ENCODE results near the gene TTLL9.

The TTLL9 gene

GRCh38 chr20:31836853-31837608 lies 33.4 kb upstream of the TTLL9 start:
- DNase-seq: no peak
- no peaks in the 10 kb centered on the region for H3K36me3 ChIP-seq (ENCODE audit: control insufficient read depth in 4 of 4, insufficient read depth in 4 of 4, low read length in 3 of 4)
- peak overlapping the region in 3 of 7 experiments; percentile 22 to 37 (median 26) for H3K4me3 ChIP-seq (ENCODE audit: control insufficient read depth in 1 of 7, extremely low read depth in 1 of 7, insufficient read depth in 4 of 7, low read depth in 2 of 7, low read length in 6 of 7)
- H3K27me3 ChIP-seq (replicated peaks in 2 of 5; ENCODE audit: control insufficient read depth in 4 of 5, insufficient read depth in 5 of 5, low read length in 4 of 5): no peaks in the 10 kb centered on the region
- CTCF ChIA-PET: interaction anchor here (1.1 to 6.5 kb wide), 9 partner anchors 8 to 148 kb away, joined by 3 to 58 read pairs (median 6); partner anchors contain the start of genes FOXS1 and PDRG1
- WGBS (ENCODE audit: insufficient coverage): 85% methylated on average over 5 of the region's 5 CpGs
- POLR2A ChIA-PET: interaction anchor here (1.4 kb wide), 1 partner anchor 14 kb away, joined by 3 read pairs; no protein-coding TSS in a partner anchor
- H3K9me3 ChIP-seq (ENCODE audit: control extremely low read depth in 1 of 5, control insufficient read depth in 4 of 5, insufficient read depth in 2 of 5, low read depth in 1 of 5, low read length in 4 of 5): no peaks in the 10 kb centered on the region
- no peak overlapping the region for H3K27ac ChIP-seq (ENCODE audit: insufficient read depth in 1 of 2, low read depth in 1 of 2, low read length in 2 of 2, poor library complexity in 1 of 2, severe bottlenecking in 2 of 2)
- peaks cover 3 to 59% (median 55%) of the 10 kb centered on the region in 4 experiments for H3K4me1 ChIP-seq (ENCODE audit: control extremely low read depth in 1 of 4, control insufficient read depth in 4 of 4, insufficient read depth in 4 of 4, low read length in 3 of 4)

GRCh38 chr20:31837896-31838397 lies 32.5 kb upstream of the TTLL9 start:
- CTCF ChIA-PET: interaction anchor here (0.9 to 6.5 kb wide), 11 partner anchors 8 to 193 kb away, joined by 3 to 58 read pairs (median 4); partner anchors contain the start of gene PDRG1
- H3K27ac ChIP-seq (ENCODE audit: insufficient read depth in 1 of 2, low read depth in 1 of 2, low read length in 2 of 2, poor library complexity in 1 of 2, severe bottlenecking in 2 of 2): no peak overlapping the region
- peak in 2 of 3 donors; percentile 53 to 67 for DNase-seq
- peaks cover 3 to 61% (median 57%) of the 10 kb centered on the region in 4 experiments for H3K4me1 ChIP-seq (ENCODE audit: control extremely low read depth in 1 of 4, control insufficient read depth in 4 of 4, insufficient read depth in 4 of 4, low read length in 3 of 4)
- H3K36me3 ChIP-seq (ENCODE audit: control insufficient read depth in 4 of 4, insufficient read depth in 4 of 4, low read length in 3 of 4): no peaks in the 10 kb centered on the region
- peak overlapping the region in 1 of 7 experiments; percentile 14 for H3K4me3 ChIP-seq (ENCODE audit: control insufficient read depth in 1 of 7, extremely low read depth in 1 of 7, insufficient read depth in 4 of 7, low read depth in 2 of 7, low read length in 6 of 7)
- 60% methylated on average over 2 of the region's 3 CpGs for WGBS (ENCODE audit: insufficient coverage)
- POLR2A ChIA-PET: no interaction called here
- H3K9me3 ChIP-seq (ENCODE audit: control extremely low read depth in 1 of 5, control insufficient read depth in 4 of 5, insufficient read depth in 2 of 5, low read depth in 1 of 5, low read length in 4 of 5): no peaks in the 10 kb centered on the region
- no peaks in the 10 kb centered on the region for H3K27me3 ChIP-seq (replicated peaks in 2 of 5; ENCODE audit: control insufficient read depth in 4 of 5, insufficient read depth in 5 of 5, low read length in 4 of 5)

GRCh38 chr20:31838646-31839292 lies 31.7 kb upstream of the TTLL9 start:
- DNase-seq: peak in 1 of 3 donors; percentile 30
- no peaks in the 10 kb centered on the region for H3K36me3 ChIP-seq (ENCODE audit: control insufficient read depth in 4 of 4, insufficient read depth in 4 of 4, low read length in 3 of 4)
- H3K27me3 ChIP-seq (replicated peaks in 2 of 5; ENCODE audit: control insufficient read depth in 4 of 5, insufficient read depth in 5 of 5, low read length in 4 of 5): no peaks in the 10 kb centered on the region
- POLR2A ChIA-PET: no interaction called here
- H3K4me3 ChIP-seq (ENCODE audit: control insufficient read depth in 1 of 7, extremely low read depth in 1 of 7, insufficient read depth in 4 of 7, low read depth in 2 of 7, low read length in 6 of 7): no peak overlapping the region
- H3K9me3 ChIP-seq (ENCODE audit: control extremely low read depth in 1 of 5, control insufficient read depth in 4 of 5, insufficient read depth in 2 of 5, low read depth in 1 of 5, low read length in 4 of 5): no peaks in the 10 kb centered on the region
- H3K27ac ChIP-seq (ENCODE audit: insufficient read depth in 1 of 2, low read depth in 1 of 2, low read length in 2 of 2, poor library complexity in 1 of 2, severe bottlenecking in 2 of 2): no peak overlapping the region
- H3K4me1 ChIP-seq (ENCODE audit: control extremely low read depth in 1 of 4, control insufficient read depth in 4 of 4, insufficient read depth in 4 of 4, low read length in 3 of 4): peaks cover 3 to 59% (median 51%) of the 10 kb centered on the region in 4 experiments
- CTCF ChIA-PET: interaction anchor here (0.7 to 6.5 kb wide), 9 partner anchors 9 to 192 kb away, joined by 3 to 58 read pairs (median 4); no protein-coding TSS in a partner anchor
- 7% methylated on average over 2 of the region's 9 CpGs for WGBS (ENCODE audit: insufficient coverage)

- CTCF ChIA-PET: interaction anchor here (1.6 to 2.0 kb wide), 2 partner anchors 11 to 17 kb away, joined by 5 to 7 read pairs; no protein-coding TSS in a partner anchor
- Histone ChIP-seq H3K27me3 (replicated peaks in 2 of 5; ENCODE audit: control insufficient read depth in 4 of 5, insufficient read depth in 5 of 5, low read length in 4 of 5) (no peaks in the 10 kb centered on the region), H3K4me3 (ENCODE audit: control insufficient read depth in 1 of 7, extremely low read depth in 1 of 7, insufficient read depth in 4 of 7, low read depth in 2 of 7, low read length in 6 of 7) (no peak overlapping the region), H3K9me3 (ENCODE audit: control extremely low read depth in 1 of 5, control insufficient read depth in 4 of 5, insufficient read depth in 2 of 5, low read depth in 1 of 5, low read length in 4 of 5) (no peaks in the 10 kb centered on the region), H3K4me1 (ENCODE audit: control extremely low read depth in 1 of 4, control insufficient read depth in 4 of 4, insufficient read depth in 4 of 4, low read length in 3 of 4) (peaks cover 3 to 48% (median 40%) of the 10 kb centered on the region in 4 experiments), H3K36me3 (ENCODE audit: control insufficient read depth in 4 of 4, insufficient read depth in 4 of 4, low read length in 3 of 4) (no peaks in the 10 kb centered on the region), H3K27ac (ENCODE audit: insufficient read depth in 1 of 2, low read depth in 1 of 2, low read length in 2 of 2, poor library complexity in 1 of 2, severe bottlenecking in 2 of 2) (no peak overlapping the region)
- 91% methylated on average over 5 of the region's 5 CpGs for WGBS (ENCODE audit: insufficient coverage)
- peak in 1 of 3 donors; percentile 40 for DNase-seq
- POLR2A ChIA-PET: no interaction called here
These were observed 30.5 kb upstream of the TTLL9 start for GRCh38 chr20:31839782-31840487.

GRCh38 chr20:31840906-31841816 lies 29.3 kb upstream of the TTLL9 start:
- 96% methylated on average over 9 of the region's 15 CpGs for WGBS (ENCODE audit: insufficient coverage)
- Histone ChIP-seq H3K4me3 (ENCODE audit: control insufficient read depth in 1 of 7, extremely low read depth in 1 of 7, insufficient read depth in 4 of 7, low read depth in 2 of 7, low read length in 6 of 7) (no peak overlapping the region), H3K36me3 (ENCODE audit: control insufficient read depth in 4 of 4, insufficient read depth in 4 of 4, low read length in 3 of 4) (no peaks in the 10 kb centered on the region), H3K27me3 (replicated peaks in 2 of 5; ENCODE audit: control insufficient read depth in 4 of 5, insufficient read depth in 5 of 5, low read length in 4 of 5) (no peaks in the 10 kb centered on the region), H3K9me3 (ENCODE audit: control extremely low read depth in 1 of 5, control insufficient read depth in 4 of 5, insufficient read depth in 2 of 5, low read depth in 1 of 5, low read length in 4 of 5) (no peaks in the 10 kb centered on the region), H3K4me1 (ENCODE audit: control extremely low read depth in 1 of 4, control insufficient read depth in 4 of 4, insufficient read depth in 4 of 4, low read length in 3 of 4) (peaks cover 3 to 35% (median 28%) of the 10 kb centered on the region in 4 experiments), H3K27ac (ENCODE audit: insufficient read depth in 1 of 2, low read depth in 1 of 2, low read length in 2 of 2, poor library complexity in 1 of 2, severe bottlenecking in 2 of 2) (no peak overlapping the region)
- CTCF ChIA-PET: interaction anchor here (1.6 to 7.6 kb wide), 3 partner anchors 10 to 20 kb away, joined by 5 to 131 read pairs (median 7); partner anchors contain the start of gene MYLK2
- no peak for DNase-seq
- POLR2A ChIA-PET: interaction anchor here (0.6 kb wide), 1 partner anchor 156 kb away, joined by 3 read pairs; no protein-coding TSS in a partner anchor

GRCh38 chr20:31841928-31842327 lies 28.5 kb upstream of the TTLL9 start:
- ChIA-PET POLR2A (interaction anchor here (0.6 kb wide), 1 partner anchor 157 kb away, joined by 3 read pairs; no protein-coding TSS in a partner anchor), CTCF (interaction anchor here (1.5 to 7.6 kb wide), 4 partner anchors 8 to 21 kb away, joined by 4 to 131 read pairs (median 12); partner anchors contain the start of gene MYLK2)
- Histone ChIP-seq H3K27me3 (replicated peaks in 2 of 5; ENCODE audit: control insufficient read depth in 4 of 5, insufficient read depth in 5 of 5, low read length in 4 of 5) (no peaks in the 10 kb centered on the region), H3K36me3 (ENCODE audit: control insufficient read depth in 4 of 4, insufficient read depth in 4 of 4, low read length in 3 of 4) (no peaks in the 10 kb centered on the region), H3K4me3 (ENCODE audit: control insufficient read depth in 1 of 7, extremely low read depth in 1 of 7, insufficient read depth in 4 of 7, low read depth in 2 of 7, low read length in 6 of 7) (no peak overlapping the region), H3K27ac (ENCODE audit: insufficient read depth in 1 of 2, low read depth in 1 of 2, low read length in 2 of 2, poor library complexity in 1 of 2, severe bottlenecking in 2 of 2) (no peak overlapping the region), H3K9me3 (ENCODE audit: control extremely low read depth in 1 of 5, control insufficient read depth in 4 of 5, insufficient read depth in 2 of 5, low read depth in 1 of 5, low read length in 4 of 5) (no peaks in the 10 kb centered on the region), H3K4me1 (ENCODE audit: control extremely low read depth in 1 of 4, control insufficient read depth in 4 of 4, insufficient read depth in 4 of 4, low read length in 3 of 4) (peaks cover 0 to 30% (median 21%) of the 10 kb centered on the region in 4 experiments)
- DNase-seq: no peak
- 86% methylated on average over 6 of the region's 8 CpGs for WGBS (ENCODE audit: insufficient coverage)
